Measurements from ENCODE around the gene ELMOD3.
"Not testable (repeated sequence)": the region's sequence is repeated elsewhere in the genome, so short reads cannot be mapped to it uniquely, and the experiment has no call there.

The ELMOD3 gene

GRCh38 chr2:85377083-85377482, 22.5 kb downstream of the ELMOD3 start:
- no peak for DNase-seq

DNA sequence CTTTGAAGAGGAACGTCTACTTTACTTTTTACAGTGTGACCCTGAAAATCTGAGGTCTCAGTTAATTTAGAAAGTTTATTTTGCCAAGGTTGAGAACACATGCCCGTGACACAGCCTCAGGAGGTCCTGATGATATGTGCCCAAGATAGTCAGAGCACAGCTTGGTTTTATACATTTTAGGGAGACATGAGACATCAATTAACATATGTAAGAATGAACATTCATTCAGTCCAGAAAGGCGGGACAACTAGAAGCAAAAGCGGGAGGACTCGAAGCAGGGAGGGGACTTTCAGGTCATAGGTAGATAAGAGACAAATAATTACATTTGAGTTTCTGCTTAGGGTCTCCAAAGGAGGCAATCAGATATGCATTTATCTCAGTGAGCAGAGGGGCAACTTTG, 23.7 kb downstream of the ELMOD3 start:
- DNase-seq, result no peak

DNA sequence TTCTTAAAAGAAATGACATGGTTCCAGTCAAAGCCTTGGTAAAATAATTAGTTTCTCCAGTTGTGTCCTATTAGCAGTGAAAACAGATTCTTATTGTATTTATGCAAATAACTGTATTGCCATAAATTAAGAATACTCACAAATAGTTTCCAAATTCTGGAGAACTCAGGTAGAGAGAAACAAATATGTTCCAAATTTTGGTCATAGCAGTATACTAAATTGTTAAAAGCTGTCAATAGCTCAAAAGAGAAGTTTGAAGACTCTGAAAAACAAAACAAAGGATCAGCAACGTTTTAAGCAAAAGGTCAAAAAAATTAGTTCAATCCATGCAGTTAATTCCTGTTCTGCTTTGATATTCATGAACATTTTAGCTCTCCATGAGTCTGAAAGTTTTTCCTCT, 25.5 kb downstream of the ELMOD3 start:
- no peak for DNase-seq

DNA sequence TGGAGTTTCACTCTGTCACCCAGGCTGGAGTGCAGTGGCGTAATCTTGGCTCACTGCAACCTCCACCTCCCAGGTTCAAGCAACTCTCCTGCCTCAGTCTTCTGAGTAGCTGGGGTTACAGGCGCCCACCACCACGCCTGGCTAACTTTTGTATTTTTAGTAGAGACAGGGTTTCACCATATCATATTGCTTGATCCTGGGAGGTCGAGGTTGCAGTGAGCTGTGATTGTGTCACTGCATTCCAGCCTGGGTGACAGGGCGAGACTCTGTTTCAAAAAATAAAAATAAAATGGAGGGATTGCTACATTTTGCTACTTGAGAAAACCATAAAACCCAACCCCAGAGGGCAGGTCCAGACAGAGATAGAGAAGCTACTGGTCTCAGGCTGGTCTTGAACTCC, 28.6 kb downstream of the ELMOD3 start:
- DNase-seq, result not testable (repeated sequence)

- DNase-seq, result no peak
Observed at GRCh38 chr2:85383850-85384249, 29.3 kb downstream of the ELMOD3 start.

- DNase-seq, result no peak
Observed at GRCh38 chr2:85385746-85386145, 31.2 kb downstream of the ELMOD3 start.

- no peak for DNase-seq
Observed at GRCh38 chr2:85387754-85388153, 33.2 kb downstream of the ELMOD3 start.

GRCh38 chr2:85388878-85389538, 34.4 kb downstream of the ELMOD3 start:
- no peak for DNase-seq

DNA sequence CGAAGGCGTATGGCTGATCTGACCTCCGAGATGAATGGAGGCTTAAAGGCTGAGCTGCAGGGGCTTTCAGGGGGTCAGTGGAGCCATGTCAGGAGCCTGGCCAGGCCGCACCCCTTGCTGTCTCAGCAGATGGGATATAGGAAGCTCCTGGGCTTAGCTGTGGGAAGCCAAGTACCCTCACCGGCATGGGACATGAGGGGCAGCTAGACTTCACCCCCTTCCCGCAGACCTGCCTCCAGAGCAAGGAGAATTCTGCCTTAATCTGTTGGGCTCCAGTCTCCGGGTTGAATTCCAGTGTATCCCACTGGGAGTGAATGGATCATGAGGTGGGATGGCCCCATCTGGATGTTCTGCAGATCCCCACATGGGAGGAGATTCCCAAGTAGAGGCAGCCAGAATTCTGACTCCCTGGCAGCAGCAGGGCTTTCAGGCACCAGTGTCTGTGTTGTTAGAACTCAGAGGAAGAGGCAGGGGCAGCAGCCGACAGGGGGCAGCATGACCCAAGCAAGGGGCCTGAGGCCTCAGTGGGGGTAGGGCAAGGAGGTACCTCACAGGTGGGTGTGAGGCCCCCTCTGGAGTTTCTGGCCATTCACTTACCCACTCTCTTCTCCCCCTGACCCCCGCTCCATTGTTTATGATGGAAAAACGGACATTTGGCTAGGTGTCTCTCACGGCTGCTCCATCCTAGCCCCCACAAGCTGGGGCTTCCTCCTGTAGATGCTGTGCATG, 36.5 kb downstream of the ELMOD3 start:
- no peak for DNase-seq

- no peak for DNase-seq
Observed at GRCh38 chr2:85393836-85394235, 39.3 kb downstream of the ELMOD3 start.

DNA sequence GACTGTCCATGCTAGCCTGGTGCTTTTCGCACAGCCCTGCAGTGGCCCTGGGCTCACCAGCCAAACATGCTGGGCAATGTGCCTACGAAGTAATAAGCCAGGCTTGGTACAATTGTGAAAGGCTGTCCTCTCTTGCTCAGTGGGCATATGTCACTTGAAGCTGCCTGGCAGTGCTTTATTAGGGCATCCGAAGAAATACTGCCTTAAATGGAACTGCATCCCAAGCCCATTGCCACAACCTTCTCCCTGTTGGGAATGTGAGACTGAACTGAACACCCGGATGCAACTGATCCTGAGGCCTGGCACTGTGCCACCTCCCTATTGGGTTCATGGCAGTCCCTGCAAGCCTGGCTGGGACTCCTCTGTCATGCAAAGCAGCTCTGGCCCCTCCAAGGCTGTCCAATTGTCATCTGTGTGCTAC, 39.7 kb downstream of the ELMOD3 start:
- DNase-seq, result no peak

GRCh38 chr2:85394976-85395375, 40.4 kb downstream of the ELMOD3 start:
- DNase-seq, result no peak

- DNase-seq, result no peak
Observed at GRCh38 chr2:85395912-85396475, 41.4 kb downstream of the ELMOD3 start.

GRCh38 chr2:85396531-85397470, 42.2 kb downstream of the ELMOD3 start:
- no peak for DNase-seq

DNA sequence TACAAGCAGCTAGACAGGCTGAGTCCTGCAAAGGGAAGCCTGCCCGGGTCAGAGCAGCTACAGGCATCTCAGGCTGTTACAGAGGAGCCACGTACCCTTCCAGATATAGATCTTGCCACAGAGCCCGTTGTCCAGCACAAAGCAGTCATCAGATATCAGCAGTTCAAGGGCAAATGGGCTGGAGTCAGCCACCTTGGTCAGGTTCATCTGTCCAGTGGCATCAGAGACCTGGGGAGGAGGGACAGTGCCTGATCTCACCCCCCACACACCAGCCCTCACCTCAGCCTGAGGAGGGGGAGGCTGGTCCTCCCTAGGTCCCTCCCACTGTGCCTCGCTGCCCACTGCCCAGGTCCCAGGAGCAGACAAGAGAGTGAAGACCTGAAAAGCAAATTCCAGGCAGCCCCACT, 43.4 kb downstream of the ELMOD3 start:
- no peak for DNase-seq

DNA sequence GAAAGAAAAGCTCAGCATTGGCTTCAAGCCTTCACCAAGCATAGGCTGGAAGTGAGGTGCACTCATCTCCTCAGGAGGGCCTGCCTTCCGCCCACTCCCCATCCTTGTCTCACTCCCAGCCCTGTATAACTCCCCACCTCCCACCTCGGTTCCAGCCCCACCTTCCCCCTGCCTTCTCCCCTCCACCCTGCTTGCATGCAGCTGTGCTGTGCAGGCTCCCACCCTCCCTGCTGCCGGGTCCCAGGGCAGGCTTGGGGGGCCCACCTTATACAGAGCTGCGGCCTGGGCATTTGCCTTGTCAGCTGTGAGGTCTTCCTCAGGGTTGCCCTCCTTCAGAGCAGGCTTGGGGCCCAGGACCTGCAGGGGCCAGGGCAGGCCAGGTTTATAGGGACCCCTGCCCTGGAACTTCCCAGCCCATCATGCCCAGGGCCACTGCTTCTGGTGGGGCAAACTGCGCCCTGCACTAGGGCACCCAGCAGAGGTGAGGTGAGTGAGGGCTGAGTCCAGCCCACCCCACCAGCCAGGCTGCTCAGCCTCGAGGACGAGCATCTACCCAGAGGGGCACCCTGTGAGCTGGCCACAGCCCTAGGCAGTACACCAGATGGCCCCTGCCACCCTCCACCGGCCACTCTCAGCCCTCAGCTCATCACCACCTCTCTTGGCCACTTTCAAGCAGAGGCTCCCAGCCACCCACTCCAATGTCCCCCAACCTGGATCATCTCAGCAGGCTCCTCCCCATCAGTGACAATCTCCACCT, 44.0 kb downstream of the ELMOD3 start:
- no peak for DNase-seq

- DNase-seq, result no peak
Observed at GRCh38 chr2:85399183-85399455, 44.5 kb downstream of the ELMOD3 start.

- no peak for DNase-seq
Observed at GRCh38 chr2:85400023-85400422, 45.5 kb downstream of the ELMOD3 start.

DNA sequence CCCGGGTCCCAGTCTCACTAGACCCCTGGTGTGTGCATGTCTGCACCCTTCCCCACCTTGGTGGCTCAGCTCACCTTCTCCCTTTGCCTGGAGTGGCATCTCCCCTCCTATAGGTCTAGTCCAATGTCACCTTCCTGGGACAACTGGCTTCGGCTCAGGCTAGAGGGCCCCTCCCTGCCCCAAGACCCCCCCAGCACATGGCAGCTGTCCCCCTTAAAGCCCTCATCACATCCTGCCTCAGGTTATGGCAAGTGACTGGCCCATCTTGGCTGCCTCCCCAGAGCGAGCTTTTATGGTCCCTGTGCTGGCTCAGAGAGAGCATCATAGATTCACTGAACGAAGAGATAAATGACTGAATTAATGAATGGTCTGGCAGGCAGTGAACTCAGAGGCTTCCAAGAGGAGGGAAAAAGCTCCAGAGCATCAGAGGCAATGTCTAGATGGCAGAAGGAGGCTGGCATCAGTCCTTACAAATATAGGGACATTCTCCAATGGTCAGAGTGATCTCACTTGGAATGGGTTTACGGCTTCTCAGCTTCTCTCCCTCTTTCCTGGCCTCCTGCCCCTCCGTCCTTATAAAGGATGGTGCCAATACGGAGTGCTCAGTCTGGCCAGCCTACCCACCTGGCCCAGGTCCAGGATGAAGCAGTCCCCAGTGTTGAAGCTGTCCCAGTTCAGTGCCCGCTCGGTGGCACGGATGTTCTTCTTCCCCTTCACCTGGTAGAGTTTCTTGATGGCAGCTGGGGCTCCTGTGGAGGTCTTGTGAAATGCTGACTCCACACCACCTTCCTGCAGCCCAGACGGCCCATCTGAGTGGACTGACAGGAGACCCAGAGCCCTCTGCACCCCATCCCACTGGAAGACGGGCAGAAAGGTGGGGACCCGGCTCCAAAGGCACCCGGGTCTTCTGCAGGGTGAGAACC, 46.2 kb downstream of the ELMOD3 start:
- DNase-seq, result no peak

GRCh38 chr2:85401464-85401805, 46.9 kb downstream of the ELMOD3 start:
- no peak for DNase-seq

- DNase-seq, result no peak
Observed at GRCh38 chr2:85401844-85402243, 47.3 kb downstream of the ELMOD3 start.

Data from DMS 273 treated with DMSO at 0.1 percent for 48 hours (cell line).